ENCODE data around the gene SLC33A1. TPM values are rescaled to one million over a fixed set of nuclear protein-coding genes. Genes with fewer than 3 reads are reported as not detected.
"Not testable (repeated sequence)": the region's sequence is repeated elsewhere in the genome, so short reads cannot be mapped to it uniquely, and the experiment has no call there.

The SLC33A1 gene
- total RNA-seq, 1 donor from 2014 or later: 24.4 TPM

DNA sequence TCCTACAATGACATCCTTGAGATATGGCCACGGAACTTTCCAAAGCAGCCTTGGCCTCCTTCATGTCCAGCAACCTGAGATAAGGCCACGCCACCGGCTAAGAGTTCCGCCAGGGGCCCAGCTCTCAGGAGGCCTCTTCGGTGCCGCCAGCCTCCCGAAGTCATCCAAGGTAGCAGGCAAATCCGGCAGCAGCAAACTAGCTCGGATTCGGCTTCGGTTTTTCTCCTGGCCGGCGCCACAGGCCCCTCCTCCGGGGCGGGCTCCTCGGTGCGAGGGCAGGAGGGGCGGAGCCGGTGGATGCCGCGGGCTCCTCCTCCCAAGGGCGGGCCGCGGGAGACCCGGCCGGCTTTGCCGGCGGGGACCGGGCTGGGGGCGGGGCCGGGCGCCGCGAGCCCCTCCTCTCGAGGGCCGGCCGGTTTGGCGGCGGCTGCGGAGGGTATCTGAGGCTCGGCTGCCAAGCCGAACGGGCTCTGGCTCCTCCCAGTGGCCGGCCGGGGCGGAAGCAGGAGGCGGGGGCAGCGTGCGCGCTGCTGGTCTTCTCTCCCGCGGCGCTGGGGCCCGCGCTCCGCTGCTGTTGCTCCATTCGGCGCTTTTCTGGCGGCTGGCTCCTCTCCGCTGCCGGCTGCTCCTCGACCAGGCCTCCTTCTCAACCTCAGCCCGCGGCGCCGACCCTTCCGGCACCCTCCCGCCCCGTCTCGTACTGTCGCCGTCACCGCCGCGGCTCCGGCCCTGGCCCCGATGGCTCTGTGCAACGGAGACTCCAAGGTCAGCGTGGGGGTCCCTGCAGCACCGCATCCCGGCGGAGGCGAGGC lies 16.1 kb upstream of the SLC33A1 start, which contains the start of gene GMPS:
GMPS (plus strand) TSS at position 518 of the 812 bp plus-strand sequence; CDS start at position 739, 221 bp downstream.
- Mint-ChIP-seq H3K9me3 (no peaks in the 10 kb centered on the region), H3K4me1 (ENCODE audit: unreplicated experiment) (peaks cover 14% of the 10 kb centered on the region), H3K27me3 (no peaks in the 10 kb centered on the region), H3K27ac (peak within 1 kb of the TSS; percentile 93), H3K36me3 (peaks cover 3% of the 10 kb centered on the region), H3K4me3 (peak within 1 kb of the TSS; percentile 98)
- peak; percentile 98 for DNase-seq (ENCODE audit: extremely low spot score, unreplicated experiment)
- TF ChIP-seq, protein P1, sequence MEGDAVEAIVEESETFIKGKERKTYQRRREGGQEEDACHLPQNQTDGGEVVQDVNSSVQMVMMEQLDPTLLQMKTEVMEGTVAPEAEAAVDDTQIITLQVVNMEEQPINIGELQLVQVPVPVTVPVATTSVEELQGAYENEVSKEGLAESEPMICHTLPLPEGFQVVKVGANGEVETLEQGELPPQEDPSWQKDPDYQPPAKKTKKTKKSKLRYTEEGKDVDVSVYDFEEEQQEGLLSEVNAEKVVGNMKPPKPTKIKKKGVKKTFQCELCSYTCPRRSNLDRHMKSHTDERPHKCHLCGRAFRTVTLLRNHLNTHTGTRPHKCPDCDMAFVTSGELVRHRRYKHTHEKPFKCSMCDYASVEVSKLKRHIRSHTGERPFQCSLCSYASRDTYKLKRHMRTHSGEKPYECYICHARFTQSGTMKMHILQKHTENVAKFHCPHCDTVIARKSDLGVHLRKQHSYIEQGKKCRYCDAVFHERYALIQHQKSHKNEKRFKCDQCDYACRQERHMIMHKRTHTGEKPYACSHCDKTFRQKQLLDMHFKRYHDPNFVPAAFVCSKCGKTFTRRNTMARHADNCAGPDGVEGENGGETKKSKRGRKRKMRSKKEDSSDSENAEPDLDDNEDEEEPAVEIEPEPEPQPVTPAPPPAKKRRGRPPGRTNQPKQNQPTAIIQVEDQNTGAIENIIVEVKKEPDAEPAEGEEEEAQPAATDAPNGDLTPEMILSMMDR (conservative IDR thresholded peaks at IDR 0.05): peak; percentile 67

- H3K36me3 Mint-ChIP-seq: peaks cover 3% of the 10 kb centered on the region
- TF ChIP-seq, protein P1 (conservative IDR thresholded peaks at IDR 0.05): peak; percentile 58
- no peaks in the 10 kb centered on the region for H3K9me3 Mint-ChIP-seq
- peaks cover 14% of the 10 kb centered on the region for H3K4me1 Mint-ChIP-seq (ENCODE audit: unreplicated experiment)
- peak overlapping the region; percentile 90 for H3K4me3 Mint-ChIP-seq
- H3K27ac Mint-ChIP-seq: peak overlapping the region; percentile 93
- DNase-seq (ENCODE audit: extremely low spot score, unreplicated experiment): no peak
- no peaks in the 10 kb centered on the region for H3K27me3 Mint-ChIP-seq
Measured at GRCh38 chr3:155869691-155870090, 15.5 kb upstream of the SLC33A1 start.

DNA sequence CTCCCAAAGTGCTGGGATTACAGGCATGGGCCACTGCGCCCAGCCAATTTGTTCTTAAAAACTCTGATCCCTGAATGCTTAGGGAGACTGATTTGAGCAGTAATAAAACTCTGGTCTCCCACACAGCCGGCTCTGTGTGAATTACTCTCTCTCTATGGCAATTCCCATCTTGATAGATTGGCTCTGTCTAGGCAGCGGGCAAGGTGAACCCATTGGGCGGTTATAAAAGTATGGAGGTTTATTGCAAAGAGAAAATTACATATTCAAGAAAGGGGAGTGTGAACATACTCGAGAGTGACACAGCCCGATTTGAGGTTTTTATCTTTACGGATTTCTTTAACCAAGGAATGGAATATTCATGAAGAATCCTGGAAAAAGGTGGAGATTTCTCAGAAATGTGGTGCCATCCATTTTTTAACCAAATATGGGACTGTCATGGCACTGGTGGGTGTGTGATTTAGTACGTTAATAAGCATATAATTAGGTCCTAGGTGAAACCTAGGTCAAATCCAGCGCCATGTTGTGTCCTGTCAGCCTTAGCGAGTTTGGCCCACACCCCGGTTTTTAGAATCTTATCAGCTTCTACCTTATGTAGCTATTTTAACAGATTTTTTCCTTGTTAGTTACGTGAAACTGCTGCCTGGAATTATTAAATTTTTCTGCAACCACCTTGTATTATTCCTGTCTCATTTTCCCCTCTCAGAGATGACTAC lies 9.0 kb upstream of the SLC33A1 start:
- H3K4me1 Mint-ChIP-seq (ENCODE audit: unreplicated experiment): no peaks in the 10 kb centered on the region
- no peak overlapping the region for H3K4me3 Mint-ChIP-seq
- H3K36me3 Mint-ChIP-seq: no peaks in the 10 kb centered on the region
- H3K27ac Mint-ChIP-seq: no peak overlapping the region
- no peaks in the 10 kb centered on the region for H3K27me3 Mint-ChIP-seq
- TF ChIP-seq, protein P1 (conservative IDR thresholded peaks at IDR 0.05): no peak
- no peak for DNase-seq (ENCODE audit: extremely low spot score, unreplicated experiment)
- peaks cover 5% of the 10 kb centered on the region for H3K9me3 Mint-ChIP-seq

- H3K27me3 Mint-ChIP-seq; H3K36me3 Mint-ChIP-seq; H3K9me3 Mint-ChIP-seq; DNase-seq (ENCODE audit: extremely low spot score, unreplicated experiment); H3K27ac Mint-ChIP-seq; H3K4me1 Mint-ChIP-seq (ENCODE audit: unreplicated experiment); H3K4me3 Mint-ChIP-seq: not testable (repeated sequence)
Measured at GRCh38 chr3:155862290-155862982, 8.2 kb upstream of the SLC33A1 start.

DNA sequence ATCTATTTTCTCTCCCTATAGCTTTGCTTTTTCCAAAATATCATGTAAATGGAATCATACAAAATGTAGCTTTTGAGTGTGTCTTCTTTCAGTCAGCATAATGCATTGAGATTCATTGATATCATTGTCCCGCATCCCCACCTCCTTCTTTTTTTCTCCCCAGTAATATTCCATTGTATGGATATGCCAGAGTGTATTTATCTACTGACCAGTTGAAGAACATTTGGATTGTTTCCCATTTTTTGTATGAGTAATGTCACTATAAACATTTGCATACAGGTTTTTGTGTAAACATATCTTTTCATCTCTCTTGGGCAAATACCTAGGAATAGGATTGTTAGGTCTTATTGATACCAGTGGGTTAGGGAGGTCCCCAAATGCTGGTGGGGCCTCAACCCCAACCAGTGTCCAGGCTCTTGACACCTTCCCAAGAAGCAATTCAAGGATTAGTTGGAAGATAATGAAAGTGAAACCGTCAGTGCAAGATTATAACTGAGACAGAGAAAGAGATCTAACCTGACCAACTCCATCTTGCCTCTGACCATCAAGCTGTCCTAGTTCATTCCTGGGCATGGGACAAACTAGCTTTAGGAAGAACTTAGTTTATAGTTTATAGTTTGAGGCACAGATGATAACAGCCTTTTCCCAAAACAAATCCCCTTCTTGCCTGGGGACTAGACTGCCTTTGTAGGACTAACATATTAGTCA lies 7.4 kb upstream of the SLC33A1 start:
- H3K9me3 Mint-ChIP-seq: peaks cover 5% of the 10 kb centered on the region
- no peaks in the 10 kb centered on the region for H3K36me3 Mint-ChIP-seq
- DNase-seq (ENCODE audit: extremely low spot score, unreplicated experiment): no peak
- TF ChIP-seq, protein P1 (conservative IDR thresholded peaks at IDR 0.05): no peak
- H3K27ac Mint-ChIP-seq: no peak overlapping the region
- no peak overlapping the region for H3K4me3 Mint-ChIP-seq
- H3K27me3 Mint-ChIP-seq: no peaks in the 10 kb centered on the region
- H3K4me1 Mint-ChIP-seq (ENCODE audit: unreplicated experiment): no peaks in the 10 kb centered on the region

DNA sequence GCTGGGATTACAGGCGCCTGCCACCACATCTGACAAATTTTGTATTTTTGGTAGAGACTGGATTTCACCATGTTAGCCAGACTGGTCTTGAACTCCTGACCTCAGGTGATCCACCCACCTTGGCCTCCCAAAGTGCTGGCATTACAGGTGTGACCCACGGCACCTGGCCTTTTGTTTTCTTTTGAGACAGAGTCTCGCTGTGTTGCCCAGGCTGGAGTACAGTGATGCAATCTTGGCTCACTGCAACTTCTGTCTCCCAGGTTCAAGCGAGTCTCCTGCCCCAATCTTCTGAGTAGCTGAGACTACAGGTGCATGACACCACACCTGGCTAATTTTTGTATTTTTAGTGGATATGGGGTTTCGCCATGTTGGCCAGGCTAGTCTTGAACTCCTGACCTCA lies 6.2 kb upstream of the SLC33A1 start:
- H3K9me3 Mint-ChIP-seq; H3K36me3 Mint-ChIP-seq; DNase-seq (ENCODE audit: extremely low spot score, unreplicated experiment); H3K27me3 Mint-ChIP-seq; H3K4me1 Mint-ChIP-seq (ENCODE audit: unreplicated experiment); H3K27ac Mint-ChIP-seq; H3K4me3 Mint-ChIP-seq: not testable (repeated sequence)
